Activated CD4-positive, alpha-beta memory T cell treated with anti-CD3 and anti-CD28 coated beads, Interleukin-2, amount 10 ng/mL, durations not matched to agents 7 days and 5 days (primary cell): ENCODE results near the gene FUBP1. TPM values are rescaled to one million over a fixed set of nuclear protein-coding genes. Genes with fewer than 3 reads are reported as not detected.
"Not testable (repeated sequence)": the region's sequence is repeated elsewhere in the genome, so short reads cannot be mapped to it uniquely, and the experiment has no call there.

ENCODE experiments used
- CTCF ChIA-PET: fragments of 350-600 bp; sonication (Branson Sonifier 250); formaldehyde crosslinking; loops from one replicate; lab custom pipeline; 2021; ENCODE audit warnings: antibody characterized with exemption, inconsistent platforms; lab: Charles Lee
- POLR2A ChIA-PET: fragments of 350-600 bp; sonication (Branson Sonifier 250); formaldehyde crosslinking; loops from one replicate; lab custom pipeline; 2021; ENCODE audit warnings: antibody characterized with exemption; lab: Charles Lee
- DNase-seq: peaks from one replicate; pipeline ENCODE4 v3.0.0-alpha.2; 2020
- H3K27ac Mint-ChIP-seq: one replicate; pipeline ENCODE4 v1.8.0; 2021; ENCODE audit warnings: mild to moderate bottlenecking, mixed read lengths
- H3K27me3 Mint-ChIP-seq: one replicate; pipeline ENCODE4 v1.8.0; 2021; ENCODE audit warnings: mixed read lengths
- H3K36me3 Mint-ChIP-seq: one replicate; pipeline ENCODE4 v1.8.0; 2021; ENCODE audit warnings: low read depth, mixed read lengths
- H3K4me1 Mint-ChIP-seq: one replicate; pipeline ENCODE4 v1.8.0; 2021; ENCODE audit warnings: mixed read lengths
- H3K4me3 Mint-ChIP-seq: one replicate; pipeline ENCODE4 v1.8.0; 2021; ENCODE audit warnings: mild to moderate bottlenecking, mixed read lengths
- H3K9me3 Mint-ChIP-seq: one replicate; pipeline ENCODE4 v1.8.0; 2021; ENCODE audit warnings: mixed read lengths
- total RNA-seq, 2 experiments: library from RNA; stranded (reverse); gene quantifications; one replicate each; pipeline ENCODE4 v1.2.3, GENCODE V29; 2021

Gene FUBP1
- total RNA-seq, result 100 to 1,000 TPM; 182 to 185 TPM

GRCh38 chr1:77978969-77979876 is at the start of gene FUBP1:
TSS of gene FUBP1 (minus strand) at chr1:77979072. CDS start at chr1:77979004, 68 bp downstream.
- no peak within 1 kb of the TSS for H3K27ac Mint-ChIP-seq
- peaks cover 43% of the 10 kb centered on the region for H3K4me1 Mint-ChIP-seq
- CTCF ChIA-PET, result interaction anchor here (0.7 to 2.4 kb wide), 13 partner anchors 11 to 670 kb away, joined by 3 to 27 read pairs (median 4); partner anchors contain the start of genes DNAJB4, IFI44 and IFI44L
- no peak within 1 kb of the TSS for H3K4me3 Mint-ChIP-seq
- DNase-seq, result peak; percentile 97
- peaks cover 42% of the 10 kb centered on the region for H3K36me3 Mint-ChIP-seq
- POLR2A ChIA-PET, result interaction anchor here (0.8 to 20.5 kb wide), 26 partner anchors 8 to 672 kb away, joined by 3 to 671 read pairs (median 5); partner anchors contain the start of genes DNAJB4, IFI44, IFI44L and MIGA1
- H3K9me3 Mint-ChIP-seq, result no peaks in the 10 kb centered on the region
- H3K27me3 Mint-ChIP-seq, result no peaks in the 10 kb centered on the region

- DNase-seq, H3K4me3 Mint-ChIP-seq, H3K9me3 Mint-ChIP-seq, H3K27me3 Mint-ChIP-seq, CTCF ChIA-PET, H3K27ac Mint-ChIP-seq, H3K4me1 Mint-ChIP-seq, H3K36me3 Mint-ChIP-seq: not testable (repeated sequence)
- POLR2A ChIA-PET, result interaction anchor here (1.1 kb wide), 1 partner anchor 16 kb away, joined by 3 read pairs; the partner anchor contains the start of gene DNAJB4
Measured at GRCh38 chr1:78021134-78021533, 42.3 kb upstream of the FUBP1 start.

GRCh38 chr1:78019024-78019423 is 40.2 kb upstream of the FUBP1 start:
- Mint-ChIP-seq H3K36me3 (peaks cover 18% of the 10 kb centered on the region), H3K9me3 (no peaks in the 10 kb centered on the region), H3K4me1 (no peaks in the 10 kb centered on the region), H3K27ac (no peak overlapping the region), H3K27me3 (no peaks in the 10 kb centered on the region), H3K4me3 (no peak overlapping the region)
- ChIA-PET POLR2A (interaction anchor here (2.0 kb wide), 1 partner anchor 14 kb away, joined by 10 read pairs; the partner anchor contains the start of gene DNAJB4), CTCF (interaction anchor here (1.0 kb wide), 1 partner anchor 96 kb away, joined by 3 read pairs; no protein-coding TSS in a partner anchor)
- no peak for DNase-seq

- peaks cover 26% of the 10 kb centered on the region for H3K36me3 Mint-ChIP-seq
- no peak overlapping the region for H3K4me3 Mint-ChIP-seq
- H3K4me1 Mint-ChIP-seq, result peaks cover 2% of the 10 kb centered on the region
- no peaks in the 10 kb centered on the region for H3K9me3 Mint-ChIP-seq
- DNase-seq, result no peak
- no peaks in the 10 kb centered on the region for H3K27me3 Mint-ChIP-seq
- H3K27ac Mint-ChIP-seq, result no peak overlapping the region
- ChIA-PET POLR2A (interaction anchor here (1.3 to 2.9 kb wide), 2 partner anchors 11 to 21 kb away, joined by 4 to 17 read pairs; partner anchors contain the start of gene DNAJB4), CTCF (interaction anchor here (1.2 kb wide), 1 partner anchor 12 kb away, joined by 3 read pairs; no protein-coding TSS in a partner anchor)
Measured at GRCh38 chr1:78015148-78015547, 36.3 kb upstream of the FUBP1 start.

- H3K36me3 Mint-ChIP-seq, result peaks cover 20% of the 10 kb centered on the region
Measured at GRCh38 chr1:78011050-78011449, 32.2 kb upstream of the FUBP1 start.

GRCh38 chr1:78009836-78010235 is 31.0 kb upstream of the FUBP1 start:
- Mint-ChIP-seq H3K4me1 (peaks cover 23% of the 10 kb centered on the region), H3K27ac (no peak overlapping the region), H3K36me3 (peaks cover 12% of the 10 kb centered on the region), H3K9me3 (no peaks in the 10 kb centered on the region), H3K4me3 (no peak overlapping the region), H3K27me3 (no peaks in the 10 kb centered on the region)
- POLR2A ChIA-PET, result no interaction called here
- no peak for DNase-seq
- CTCF ChIA-PET, result no interaction called here

More at GRCh38 chr1:78011050-78011449, 32.2 kb upstream of the FUBP1 start:
- H3K27me3 Mint-ChIP-seq, result no peaks in the 10 kb centered on the region
- H3K4me1 Mint-ChIP-seq, result peaks cover 20% of the 10 kb centered on the region
- H3K4me3 Mint-ChIP-seq, result no peak overlapping the region
- ChIA-PET CTCF (no interaction called here), POLR2A (no interaction called here)
- H3K9me3 Mint-ChIP-seq, result no peaks in the 10 kb centered on the region
- no peak overlapping the region for H3K27ac Mint-ChIP-seq
- no peak for DNase-seq

GRCh38 chr1:78009276-78009675 is 30.4 kb upstream of the FUBP1 start:
- Mint-ChIP-seq H3K27ac (no peak overlapping the region), H3K4me3 (no peak overlapping the region), H3K9me3 (no peaks in the 10 kb centered on the region), H3K27me3 (peaks cover 2% of the 10 kb centered on the region), H3K4me1 (peaks cover 27% of the 10 kb centered on the region), H3K36me3 (peaks cover 13% of the 10 kb centered on the region)
- POLR2A ChIA-PET, result no interaction called here
- DNase-seq, result no peak
- CTCF ChIA-PET, result no interaction called here

GRCh38 chr1:78007677-78008341 is 28.9 kb upstream of the FUBP1 start:
- Mint-ChIP-seq H3K9me3 (no peaks in the 10 kb centered on the region), H3K27me3 (peaks cover 2% of the 10 kb centered on the region), H3K36me3 (peaks cover 3% of the 10 kb centered on the region), H3K4me1 (peaks cover 37% of the 10 kb centered on the region), H3K4me3 (no peak overlapping the region), H3K27ac (no peak overlapping the region)
- ChIA-PET CTCF (no interaction called here), POLR2A (interaction anchor here (15.8 kb wide), 1 partner anchor 26 kb away, joined by 671 read pairs; the partner anchor contains the start of gene FUBP1)
- no peak for DNase-seq

GRCh38 chr1:78006521-78006920 is 27.6 kb upstream of the FUBP1 start:
- peaks cover 2% of the 10 kb centered on the region for H3K36me3 Mint-ChIP-seq
- ChIA-PET CTCF (interaction anchor here (0.8 to 2.7 kb wide), 3 partner anchors 15 to 28 kb away, joined by 3 to 7 read pairs (median 4); partner anchors contain the start of gene FUBP1), POLR2A (interaction anchor here (2.5 to 15.8 kb wide), 3 partner anchors 12 to 25 kb away, joined by 10 to 671 read pairs (median 51); partner anchors contain the start of gene FUBP1)
- no peaks in the 10 kb centered on the region for H3K9me3 Mint-ChIP-seq
- no peak for DNase-seq
- H3K27ac Mint-ChIP-seq, result no peak overlapping the region
- H3K4me1 Mint-ChIP-seq, result peaks cover 39% of the 10 kb centered on the region
- peak overlapping the region; percentile 88 for H3K4me3 Mint-ChIP-seq
- peaks cover 2% of the 10 kb centered on the region for H3K27me3 Mint-ChIP-seq

GRCh38 chr1:78005755-78006154 is 26.9 kb upstream of the FUBP1 start:
- Mint-ChIP-seq H3K4me1 (peaks cover 38% of the 10 kb centered on the region), H3K9me3 (no peaks in the 10 kb centered on the region), H3K36me3 (peaks cover 2% of the 10 kb centered on the region), H3K4me3 (peak overlapping the region; percentile 88), H3K27ac (peak overlapping the region; percentile 21), H3K27me3 (peaks cover 2% of the 10 kb centered on the region)
- ChIA-PET CTCF (interaction anchor here (1.2 to 2.9 kb wide), 5 partner anchors 15 to 108 kb away, joined by 3 to 27 read pairs (median 14); partner anchors contain the start of gene FUBP1), POLR2A (interaction anchor here (1.1 to 15.8 kb wide), 12 partner anchors 8 to 323 kb away, joined by 3 to 671 read pairs (median 18); partner anchors contain the start of genes FUBP1, GIPC2, USP33 and ZZZ3)
- DNase-seq, result no peak

GRCh38 chr1:78005448-78005722 is 26.5 kb upstream of the FUBP1 start:
- Mint-ChIP-seq H3K36me3 (peaks cover 2% of the 10 kb centered on the region), H3K9me3 (no peaks in the 10 kb centered on the region), H3K27me3 (peaks cover 2% of the 10 kb centered on the region), H3K4me1 (peaks cover 38% of the 10 kb centered on the region), H3K27ac (peak overlapping the region; percentile 92), H3K4me3 (peak overlapping the region; percentile 88)
- POLR2A ChIA-PET, result interaction anchor here (1.0 to 15.8 kb wide), 22 partner anchors 9 to 644 kb away, joined by 3 to 671 read pairs (median 10); partner anchors contain the start of genes FUBP1, GIPC2, IFI44 and IFI44L
- CTCF ChIA-PET, result interaction anchor here (0.6 to 2.9 kb wide), 8 partner anchors 10 to 322 kb away, joined by 4 to 27 read pairs (median 6); partner anchors contain the start of genes FUBP1, USP33 and ZZZ3
- DNase-seq, result no peak
